ENCODE measurements around the gene TICAM2.

TICAM2 gene

GRCh38 chr5:115544436-115545350 lies 57.6 kb downstream of the TICAM2 start, which contains the start of gene FEM1C:
FEM1C (minus strand) TSS chr5:115544775; CDS start chr5:115543493, 1,282 bp downstream.
- TF ChIP-seq, protein P1, sequence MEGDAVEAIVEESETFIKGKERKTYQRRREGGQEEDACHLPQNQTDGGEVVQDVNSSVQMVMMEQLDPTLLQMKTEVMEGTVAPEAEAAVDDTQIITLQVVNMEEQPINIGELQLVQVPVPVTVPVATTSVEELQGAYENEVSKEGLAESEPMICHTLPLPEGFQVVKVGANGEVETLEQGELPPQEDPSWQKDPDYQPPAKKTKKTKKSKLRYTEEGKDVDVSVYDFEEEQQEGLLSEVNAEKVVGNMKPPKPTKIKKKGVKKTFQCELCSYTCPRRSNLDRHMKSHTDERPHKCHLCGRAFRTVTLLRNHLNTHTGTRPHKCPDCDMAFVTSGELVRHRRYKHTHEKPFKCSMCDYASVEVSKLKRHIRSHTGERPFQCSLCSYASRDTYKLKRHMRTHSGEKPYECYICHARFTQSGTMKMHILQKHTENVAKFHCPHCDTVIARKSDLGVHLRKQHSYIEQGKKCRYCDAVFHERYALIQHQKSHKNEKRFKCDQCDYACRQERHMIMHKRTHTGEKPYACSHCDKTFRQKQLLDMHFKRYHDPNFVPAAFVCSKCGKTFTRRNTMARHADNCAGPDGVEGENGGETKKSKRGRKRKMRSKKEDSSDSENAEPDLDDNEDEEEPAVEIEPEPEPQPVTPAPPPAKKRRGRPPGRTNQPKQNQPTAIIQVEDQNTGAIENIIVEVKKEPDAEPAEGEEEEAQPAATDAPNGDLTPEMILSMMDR (IDR thresholded peaks at IDR 0.05; ENCODE audit: low read depth, low read length): no peak
- no peak for TF ChIP-seq EZH2phosphoT487 (IDR thresholded peaks at IDR 0.05; ENCODE audit: low read depth)
- Histone ChIP-seq H3K36me3 (replicated peaks; ENCODE audit: low read depth, low read length) (peaks cover 36% of the 10 kb centered on the region), H3K27ac (ENCODE audit: low read length) (peak within 1 kb of the TSS; percentile 81), H4K20me1 (ENCODE audit: insufficient read depth, low read length) (peaks cover 40% of the 10 kb centered on the region), H3K9me3 (ENCODE audit: insufficient read depth, low read length) (0 out of 2 replicates have a peak, but pooled peaks cover 8% of the 10 kb centered on the region), H3K4me1 (ENCODE audit: low read length) (peaks cover 44% of the 10 kb centered on the region), H2AFZ (ENCODE audit: low read depth, low read length) (no peak within 1 kb of the TSS), H3K9ac (ENCODE audit: low read length) (peak within 1 kb of the TSS; percentile 78), H3K4me2 (ENCODE audit: low read length) (peak within 1 kb of the TSS; percentile 99), H3K79me2 (ENCODE audit: low read length) (peaks cover 48% of the 10 kb centered on the region), H3K27me3 (ENCODE audit: low read depth, low read length) (no peaks in the 10 kb centered on the region), H3K4me3 (ENCODE audit: low read length) (peak within 1 kb of the TSS; percentile 94)

GRCh38 chr5:115544043-115544435 lies 58.2 kb downstream of the TICAM2 start:
- H4K20me1 ChIP-seq (ENCODE audit: insufficient read depth, low read length): peaks cover 47% of the 10 kb centered on the region
- H3K9ac ChIP-seq (ENCODE audit: low read length): peak overlapping the region; percentile 78
- H3K79me2 ChIP-seq (ENCODE audit: low read length): peaks cover 55% of the 10 kb centered on the region
- H3K4me1 ChIP-seq (ENCODE audit: low read length): peaks cover 38% of the 10 kb centered on the region
- H3K4me2 ChIP-seq (ENCODE audit: low read length): peak overlapping the region; percentile 99
- H2AFZ ChIP-seq (ENCODE audit: low read depth, low read length): no peak overlapping the region
- no peaks in the 10 kb centered on the region for H3K27me3 ChIP-seq (ENCODE audit: low read depth, low read length)
- peaks cover 42% of the 10 kb centered on the region for H3K36me3 ChIP-seq (replicated peaks; ENCODE audit: low read depth, low read length)
- peak overlapping the region; percentile 81 for H3K27ac ChIP-seq (ENCODE audit: low read length)
- no peak for TF ChIP-seq EZH2phosphoT487 (IDR thresholded peaks at IDR 0.05; ENCODE audit: low read depth)
- TF ChIP-seq, protein P1 (IDR thresholded peaks at IDR 0.05; ENCODE audit: low read depth, low read length): no peak
- peak overlapping the region; percentile 94 for H3K4me3 ChIP-seq (ENCODE audit: low read length)
- H3K9me3 ChIP-seq (ENCODE audit: insufficient read depth, low read length): 0 out of 2 replicates have a peak, but pooled peaks cover 8% of the 10 kb centered on the region

- H3K36me3 ChIP-seq (replicated peaks; ENCODE audit: low read depth, low read length): peaks cover 48% of the 10 kb centered on the region
- H3K27me3 ChIP-seq (ENCODE audit: low read depth, low read length): no peaks in the 10 kb centered on the region
- H3K4me1 ChIP-seq (ENCODE audit: low read length): peaks cover 34% of the 10 kb centered on the region
- peak overlapping the region; percentile 94 for H3K4me3 ChIP-seq (ENCODE audit: low read length)
- TF ChIP-seq, protein P1 (IDR thresholded peaks at IDR 0.05; ENCODE audit: low read depth, low read length): no peak
- no peak for TF ChIP-seq EZH2phosphoT487 (IDR thresholded peaks at IDR 0.05; ENCODE audit: low read depth)
- peaks cover 60% of the 10 kb centered on the region for H3K79me2 ChIP-seq (ENCODE audit: low read length)
- H3K4me2 ChIP-seq (ENCODE audit: low read length): peak overlapping the region; percentile 99
- H3K9me3 ChIP-seq (ENCODE audit: insufficient read depth, low read length): 0 out of 2 replicates have a peak, but pooled peaks cover 8% of the 10 kb centered on the region
- peaks cover 52% of the 10 kb centered on the region for H4K20me1 ChIP-seq (ENCODE audit: insufficient read depth, low read length)
- no peak overlapping the region for H2AFZ ChIP-seq (ENCODE audit: low read depth, low read length)
- H3K27ac ChIP-seq (ENCODE audit: low read length): peak overlapping the region; percentile 81
- H3K9ac ChIP-seq (ENCODE audit: low read length): peak overlapping the region; percentile 78
Observed at GRCh38 chr5:115543365-115544042, 58.8 kb downstream of the TICAM2 start.
